GM18508 (cell line): ENCODE results near the gene FBXL2.
"Not testable (repeated sequence)": the region's sequence is repeated elsewhere in the genome, so short reads cannot be mapped to it uniquely, and the experiment has no call there.

Source experiments
- ATAC-seq: cut with Tn5 transposase; IDR thresholded peaks from one replicate; pipeline ENCODE4 v1.9.1; 2021; ENCODE audit warnings: moderate number of reproducible peaks; ENCODE audit not compliant: insufficient read depth, unreplicated experiment

The FBXL2 gene

DNA sequence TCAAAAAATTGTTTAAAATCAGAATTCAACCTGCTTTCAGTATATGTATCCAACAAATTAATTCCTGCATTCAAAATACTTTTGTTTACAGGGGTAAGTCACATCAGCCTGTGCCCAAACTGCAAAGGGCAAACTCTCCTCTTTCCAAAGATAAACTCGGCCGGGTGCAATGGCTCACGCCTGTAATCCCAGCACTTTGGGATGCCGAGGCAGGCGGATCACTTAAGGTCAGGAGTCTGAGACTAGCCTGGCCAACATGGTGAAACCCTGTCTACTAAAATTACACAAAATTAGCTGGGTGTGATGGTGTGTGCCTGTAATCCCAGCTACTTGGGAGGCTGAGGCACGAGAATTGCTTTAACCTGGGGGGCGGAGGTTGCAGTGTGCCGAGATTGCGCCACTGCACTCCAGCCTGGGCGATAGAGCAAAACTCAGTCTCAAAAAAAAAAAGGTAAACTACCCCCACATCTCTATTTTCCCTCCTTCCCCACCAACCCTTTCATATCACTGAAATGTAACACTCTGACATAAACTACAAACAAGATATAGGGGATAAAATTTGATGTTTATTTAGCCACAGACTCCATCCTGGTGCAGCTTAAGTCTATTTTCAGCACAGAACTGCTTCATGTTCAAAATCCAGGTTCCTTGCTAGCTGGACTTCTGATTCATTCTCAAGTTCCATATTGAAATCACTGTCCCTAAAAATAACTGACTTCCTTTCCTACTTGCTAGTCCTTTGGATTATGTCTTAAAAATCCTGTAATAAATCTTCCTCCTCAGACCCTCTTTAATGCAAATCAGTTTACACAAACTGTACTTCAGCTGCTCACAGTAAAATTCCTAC is 147.6 kb downstream of the FBXL2 start:
- no peak for ATAC-seq

DNA sequence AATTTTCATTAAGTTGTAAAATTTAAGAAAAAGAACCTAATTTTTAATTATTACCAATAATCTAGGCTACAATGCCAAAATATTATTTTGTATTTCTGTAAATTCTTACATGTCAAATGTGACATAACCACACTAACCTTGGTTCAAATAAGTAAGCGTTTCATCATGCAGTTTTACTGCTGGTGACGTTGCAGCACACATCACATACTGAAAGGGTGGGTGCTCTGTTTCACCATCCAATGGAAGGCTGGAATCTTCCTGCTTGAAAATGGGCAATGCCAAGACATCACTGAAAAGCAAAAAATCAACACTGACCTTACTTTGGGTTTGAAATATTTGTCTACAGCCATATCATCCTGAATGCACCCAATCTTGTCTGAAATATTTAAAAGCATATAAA is 148.2 kb downstream of the FBXL2 start:
- no peak for ATAC-seq

GRCh38 chr3:33426068-33426467 is 148.8 kb downstream of the FBXL2 start:
- no peak for ATAC-seq

DNA sequence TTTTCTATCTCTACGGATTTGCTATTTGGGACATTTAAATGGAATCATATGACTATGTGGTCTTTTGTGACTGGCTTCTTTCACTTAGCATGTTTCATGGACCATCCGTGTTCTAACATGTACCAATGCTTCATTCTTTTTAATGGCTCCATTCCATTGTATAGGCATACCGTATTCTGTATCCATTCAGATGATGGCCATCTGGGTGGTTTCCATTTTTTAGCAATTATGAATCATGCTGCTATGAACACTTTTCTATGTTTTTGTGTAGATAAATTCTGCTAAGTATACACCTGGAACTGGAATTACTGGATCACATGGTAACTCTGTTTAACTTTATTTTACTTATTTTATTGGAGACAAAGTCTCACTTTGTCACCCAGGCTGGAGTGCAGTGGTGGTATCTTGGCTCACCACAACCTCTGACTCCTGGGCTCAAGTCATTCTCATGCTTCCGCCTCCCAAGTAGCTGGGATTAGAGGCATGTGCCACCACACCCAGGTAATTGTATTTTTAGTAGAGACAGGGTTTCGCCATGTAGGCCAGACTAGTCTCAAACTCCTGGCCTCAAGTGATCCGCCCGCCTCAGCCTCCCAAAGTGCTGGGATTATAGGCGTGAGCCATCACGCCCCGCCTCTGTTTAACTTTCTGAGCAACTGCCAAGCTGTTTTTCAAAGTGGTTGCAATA is 149.5 kb downstream of the FBXL2 start:
- no peak for ATAC-seq

DNA sequence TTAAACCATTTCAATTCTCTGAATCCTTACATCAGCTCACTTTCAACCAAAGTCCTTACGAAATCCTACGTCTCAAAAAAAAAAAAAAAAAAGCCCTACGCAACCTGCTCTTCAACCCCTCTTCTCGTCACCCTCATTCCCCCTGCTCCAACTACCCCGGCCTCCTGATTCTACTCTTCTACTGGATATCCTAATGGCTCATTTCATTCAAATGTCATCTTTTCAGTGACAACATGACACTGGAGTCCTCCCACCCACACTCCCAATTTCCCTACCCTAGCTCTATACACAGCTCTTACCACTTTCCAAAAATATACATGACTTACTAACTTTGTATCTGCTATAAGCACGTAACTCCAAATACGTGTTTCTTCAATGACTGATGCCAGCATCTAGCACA is 151.5 kb downstream of the FBXL2 start:
- ATAC-seq = no peak

- not testable (repeated sequence) for ATAC-seq
These were observed 152.1 kb downstream of the FBXL2 start for GRCh38 chr3:33429306-33429705.

- no peak for ATAC-seq
These were observed 152.8 kb downstream of the FBXL2 start for GRCh38 chr3:33430061-33430460.

DNA sequence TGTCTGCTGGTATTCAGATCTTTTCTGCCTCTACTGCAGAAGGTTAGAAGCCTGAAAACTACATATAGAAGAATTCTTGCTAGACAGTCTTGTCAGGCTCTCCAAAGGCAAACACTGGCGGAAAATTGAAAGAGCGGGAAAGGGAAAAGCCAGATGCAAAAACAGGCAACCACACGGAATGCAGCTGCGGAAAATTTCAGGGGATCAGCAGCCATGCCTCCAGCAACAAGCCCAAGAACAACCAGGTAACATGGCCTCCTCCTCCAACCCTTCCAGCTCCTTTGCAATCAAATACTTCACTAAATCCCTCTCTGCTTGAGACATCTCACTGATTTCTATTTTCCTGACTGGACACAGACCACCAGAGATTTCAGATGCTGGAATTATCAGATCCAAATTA is 153.3 kb downstream of the FBXL2 start:
- ATAC-seq = no peak

- ATAC-seq = no peak
These were observed 156.6 kb downstream of the FBXL2 start for GRCh38 chr3:33433843-33434242.
